Hypothalamus (tissue), 51 donors: ENCODE results near the gene JMJD6.
"Not testable (repeated sequence)": the region's sequence is repeated elsewhere in the genome, so short reads cannot be mapped to it uniquely, and the experiment has no call there.

Source experiments
- DNase-seq, 51 donors: peaks; one replicate each; lab custom pipeline; 2025; lab: John Stamatoyannopoulos, UW

The JMJD6 gene

DNA sequence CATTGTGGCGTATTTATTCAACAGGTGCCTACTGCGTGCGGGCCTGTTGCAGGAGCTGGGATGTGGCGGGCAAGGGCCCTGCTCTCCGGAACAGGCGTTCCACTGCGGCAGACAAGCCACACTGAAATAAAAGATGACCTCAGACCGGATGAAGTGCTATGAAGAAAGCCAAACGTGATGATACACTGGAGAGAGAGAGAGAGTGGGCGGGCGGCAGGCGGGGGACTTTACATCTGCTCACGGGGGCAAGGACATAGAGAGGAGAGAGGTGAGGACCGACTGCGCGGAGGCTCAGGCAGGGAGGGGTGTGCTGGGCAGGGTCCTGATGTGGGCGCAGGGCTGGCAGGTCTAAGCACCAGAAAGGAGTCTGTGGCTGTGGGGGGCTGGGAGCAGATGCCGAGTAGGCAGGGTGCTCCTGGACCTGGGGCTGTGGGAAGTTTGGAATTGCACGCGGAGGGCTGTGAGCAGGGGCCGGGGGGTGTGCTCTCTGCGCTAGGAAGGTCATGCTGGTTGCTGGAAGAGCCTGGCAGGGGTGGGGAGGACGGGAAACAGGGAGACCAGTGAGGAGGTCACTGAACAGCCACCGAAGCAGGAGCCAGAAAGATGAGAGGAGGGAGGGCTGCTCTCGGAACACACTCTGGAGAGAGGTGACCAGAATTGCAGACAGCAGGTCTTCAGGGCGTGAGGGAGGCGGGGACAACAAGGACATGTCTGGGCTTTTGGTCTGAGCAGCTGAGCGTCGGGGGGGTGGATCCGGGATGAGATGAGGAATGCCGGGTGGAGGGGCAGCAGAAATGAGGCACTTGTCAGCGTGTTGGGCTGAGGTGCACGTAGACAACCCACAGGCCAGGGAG lies 25.6 kb downstream of the JMJD6 start:
- peak in 6 of 51 donors; percentile 13 to 48 (median 30) for DNase-seq

DNA sequence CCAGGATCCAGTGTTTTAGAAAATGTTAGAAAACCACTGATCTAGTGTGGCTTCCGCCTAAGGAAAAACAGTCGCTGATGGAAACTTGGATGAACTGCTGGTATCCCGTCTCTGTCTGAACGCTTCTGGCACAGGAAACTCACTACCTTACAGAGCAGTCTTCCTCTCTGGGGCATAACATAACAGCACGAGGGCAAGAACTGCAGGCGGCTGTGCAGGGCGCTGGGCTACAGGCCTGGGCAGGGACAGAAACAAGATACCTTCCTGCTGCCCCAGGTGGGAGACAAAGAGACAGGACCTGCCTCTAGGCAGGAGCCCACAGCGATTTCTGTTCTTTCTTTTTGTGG lies 26.2 kb downstream of the JMJD6 start:
- DNase-seq = no peak

DNA sequence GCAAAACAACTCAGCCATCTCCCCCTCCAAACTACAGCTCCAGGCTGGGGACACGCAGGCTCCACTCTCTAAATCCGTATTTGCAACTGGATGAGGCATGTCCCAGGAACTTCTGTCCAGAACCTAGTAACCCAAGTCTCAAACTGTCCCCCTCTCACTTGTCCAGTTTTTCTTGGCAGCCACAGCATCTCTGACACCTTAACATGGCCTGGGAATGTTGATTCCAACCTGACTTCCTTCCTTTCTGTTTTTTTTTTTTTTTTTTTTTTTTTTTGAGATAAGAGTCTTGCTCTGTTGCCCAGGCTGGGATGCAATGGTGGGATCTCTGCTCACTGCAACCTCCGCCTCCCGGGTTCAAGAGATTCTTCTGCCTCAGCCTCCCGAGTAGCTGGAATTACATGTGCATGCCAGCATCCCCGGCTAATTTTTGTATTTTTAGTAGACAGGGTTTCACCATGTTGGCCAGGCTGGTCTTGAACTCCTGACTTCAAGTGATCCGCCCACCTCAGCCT lies 27.9 kb downstream of the JMJD6 start:
- not testable (repeated sequence) for DNase-seq

DNA sequence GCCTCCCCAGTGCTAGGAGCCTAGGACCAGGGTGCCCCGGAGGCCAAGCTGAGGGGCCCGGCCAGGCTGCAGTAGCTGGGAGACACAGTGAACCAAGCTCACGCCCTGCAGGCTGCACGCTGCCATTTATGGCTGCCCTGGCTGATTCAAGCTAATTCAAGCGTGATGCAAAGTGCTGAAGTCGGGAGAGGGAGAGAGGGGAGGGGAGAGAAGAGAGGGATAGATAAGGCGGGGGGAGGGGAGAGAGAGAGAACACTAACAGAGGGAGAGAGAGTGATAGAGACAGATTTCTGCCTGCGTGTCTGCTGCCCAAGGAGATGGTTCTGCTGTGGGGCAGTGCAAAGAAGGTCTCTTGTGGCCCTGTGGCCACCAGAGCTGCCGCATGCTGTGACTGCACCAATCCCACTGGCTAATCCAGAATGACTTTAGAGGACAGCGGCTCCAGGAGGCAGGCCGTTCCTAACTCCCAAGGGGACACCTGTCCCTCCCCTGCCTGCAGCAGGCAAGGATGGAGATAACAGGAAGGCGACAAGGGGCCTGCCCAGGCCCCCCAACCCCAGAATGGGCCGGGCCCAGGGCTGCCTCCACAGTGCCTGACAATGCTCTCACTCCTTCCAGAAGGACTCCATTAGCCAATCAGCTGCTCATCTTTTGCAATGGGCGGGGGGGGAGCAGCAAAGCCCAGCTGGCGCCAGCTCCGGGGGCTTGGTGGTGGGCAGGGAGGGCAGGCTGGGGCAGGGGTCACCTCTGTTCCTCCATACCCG lies 28.5 kb downstream of the JMJD6 start:
- DNase-seq = peak in 5 of 51 donors; percentile 13 to 24 (median 22)

- no peak for DNase-seq
Measured at GRCh38 chr17:76696763-76697701, 29.4 kb downstream of the JMJD6 start.

- no peak for DNase-seq
Measured at GRCh38 chr17:76695059-76695831, 31.2 kb downstream of the JMJD6 start.

GRCh38 chr17:76691379-76692191 lies 34.8 kb downstream of the JMJD6 start:
- no peak for DNase-seq

- DNase-seq = no peak
Measured at GRCh38 chr17:76690596-76691280, 35.7 kb downstream of the JMJD6 start.

DNA sequence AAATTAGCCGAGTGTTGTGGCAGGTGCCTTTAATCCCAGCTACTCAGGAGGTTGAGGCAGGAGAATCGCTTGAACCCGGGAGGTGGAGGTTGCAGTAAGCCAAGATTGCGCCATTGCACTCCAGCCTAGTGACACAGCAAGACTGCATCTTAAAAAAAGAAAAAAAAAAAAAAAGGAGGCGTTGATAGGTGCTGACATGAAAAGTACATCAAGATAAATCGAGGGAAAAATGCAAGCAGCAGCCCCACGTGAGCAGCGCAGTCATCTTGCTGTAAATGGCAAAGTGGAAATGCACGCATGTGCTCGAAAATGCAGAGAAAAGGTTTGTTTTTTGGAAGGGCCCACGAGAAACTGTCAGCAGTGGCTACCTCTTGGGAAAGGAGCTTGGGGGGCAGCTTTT lies 36.5 kb downstream of the JMJD6 start:
- DNase-seq = no peak

DNA sequence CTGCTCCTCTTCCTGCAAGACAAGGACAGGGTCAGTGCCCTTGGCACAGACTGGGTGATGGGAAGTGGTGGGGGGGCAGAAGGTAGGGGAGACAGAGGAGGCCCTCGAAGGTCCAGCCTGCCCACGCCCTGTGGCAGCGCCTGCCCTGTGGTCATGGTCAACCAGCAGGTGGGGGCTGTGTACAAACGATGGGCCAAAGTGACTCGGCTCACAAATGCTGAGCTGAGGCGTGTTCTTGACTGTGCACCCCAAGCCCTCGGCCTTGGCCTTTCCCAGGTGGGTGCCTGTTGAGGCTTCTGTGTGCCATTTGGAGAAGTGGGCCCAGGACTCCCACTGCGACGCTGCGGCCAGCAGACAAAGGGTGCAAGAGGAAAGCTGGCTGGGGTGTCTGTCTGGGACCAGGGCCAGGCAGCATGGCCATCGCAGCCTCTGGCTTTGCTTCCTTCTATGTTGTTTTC lies 38.2 kb downstream of the JMJD6 start:
- DNase-seq = peak in 7 of 51 donors; percentile 19 to 69 (median 29)

DNA sequence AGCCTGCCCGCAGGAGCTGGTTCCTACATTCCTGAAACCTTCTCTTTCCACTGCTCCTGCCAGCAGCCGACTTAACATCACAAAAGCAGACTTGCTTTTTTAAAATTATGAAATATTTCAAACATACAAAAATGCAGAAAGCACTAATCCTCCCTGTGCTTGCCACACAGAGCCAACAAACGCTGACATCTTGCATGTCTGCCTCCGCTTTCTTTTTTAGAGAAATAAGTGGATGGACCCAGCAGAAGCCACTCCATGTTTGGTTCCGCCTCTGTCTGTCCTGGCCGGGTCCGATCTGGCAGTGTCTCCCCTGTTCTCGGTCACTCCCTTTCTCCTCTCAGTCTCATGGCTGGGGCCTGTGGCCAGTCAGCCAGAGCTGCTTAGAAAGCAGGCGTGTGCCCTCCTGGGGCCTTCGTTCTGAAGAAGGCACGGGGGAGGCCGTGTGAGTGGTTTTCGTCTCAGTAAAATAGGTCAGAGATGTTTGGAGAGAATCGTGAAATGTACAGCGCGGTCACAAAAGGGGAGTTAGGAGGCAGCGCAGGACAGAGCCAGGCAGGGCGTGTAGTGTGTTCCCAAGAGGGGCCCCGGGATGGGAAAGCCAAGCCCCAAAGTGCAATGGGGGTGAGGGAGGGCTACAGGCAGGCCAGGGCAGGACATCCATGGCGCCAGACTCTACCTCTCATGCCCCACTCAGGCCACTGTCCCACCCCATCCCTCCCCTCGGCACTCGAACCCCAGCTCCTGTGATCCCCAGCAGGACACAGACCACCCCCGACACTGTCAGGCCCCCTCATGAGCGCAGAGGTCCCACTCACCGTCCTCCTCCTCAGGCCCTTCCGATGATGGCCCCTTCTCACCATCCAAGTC lies 38.9 kb downstream of the JMJD6 start:
- DNase-seq = peak in 15 of 51 donors; percentile 16 to 56 (median 43)

- peak in 1 of 51 donors; percentile 42 for DNase-seq
Measured at GRCh38 chr17:76686538-76687297, 39.7 kb downstream of the JMJD6 start.

DNA sequence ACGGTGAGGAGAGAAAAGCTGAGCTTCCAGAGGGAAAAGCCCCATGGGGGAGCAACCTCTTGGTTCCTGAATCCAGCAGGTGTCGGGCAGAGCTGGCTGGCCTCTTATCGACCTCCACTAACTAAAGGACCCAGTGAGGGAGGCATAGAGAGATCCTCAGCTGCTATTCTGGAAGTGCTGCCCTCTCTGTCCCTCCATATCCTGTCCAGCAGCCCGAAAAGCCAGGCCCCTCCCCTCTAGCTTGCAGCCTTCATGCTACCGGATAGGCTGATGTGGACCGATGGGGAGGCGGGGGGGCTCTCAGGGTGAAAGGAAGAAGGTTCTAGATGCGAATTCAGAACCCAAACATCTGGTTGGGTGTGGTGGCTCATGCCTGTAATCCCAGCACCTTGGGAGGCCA lies 40.6 kb downstream of the JMJD6 start:
- no peak for DNase-seq

- no peak for DNase-seq
Measured at GRCh38 chr17:76685366-76685765, 41.0 kb downstream of the JMJD6 start.

DNA sequence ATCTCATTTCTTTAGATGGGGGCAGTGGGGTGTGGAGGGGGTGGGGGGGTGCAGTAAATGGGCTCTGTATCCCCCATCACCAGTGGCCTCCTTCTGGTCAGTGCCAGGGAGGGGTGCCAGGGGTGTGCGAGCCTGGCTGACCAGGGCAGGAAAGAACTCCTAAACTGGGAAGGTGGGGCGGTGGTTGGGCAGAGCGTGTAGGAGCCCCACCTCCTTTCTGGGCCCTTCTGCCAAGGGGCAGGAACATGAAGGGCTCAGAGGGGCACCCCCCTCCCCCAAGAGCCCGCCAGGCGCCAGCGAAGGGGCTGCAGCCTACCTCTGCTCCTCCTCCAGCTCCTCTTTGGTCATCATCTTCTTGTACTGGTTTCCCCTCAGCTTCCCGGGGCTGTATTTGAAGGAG lies 41.6 kb downstream of the JMJD6 start:
- DNase-seq = no peak
